ENCODE results near the gene TTN. TPM values are rescaled to one million over a fixed set of nuclear protein-coding genes. Genes with fewer than 3 reads are reported as not detected.

TTN gene
- total RNA-seq, 1 donor from 2014 or later: 0.50 TPM

- Histone ChIP-seq H3K36me3 (ENCODE audit: insufficient read depth, low read length) (no peaks in the 10 kb centered on the region), H3K27ac (ENCODE audit: low read depth, low read length) (no peak overlapping the region), H3K4me3 (ENCODE audit: insufficient read depth, low read depth, low read length) (no peak overlapping the region), H3K9ac (ENCODE audit: low read length) (no peak overlapping the region), H3K9me3 (ENCODE audit: insufficient read depth, low read depth, low read length) (no peaks in the 10 kb centered on the region), H3K4me1 (ENCODE audit: insufficient read depth, low read length) (no peaks in the 10 kb centered on the region), H3K79me2 (ENCODE audit: insufficient read depth, low read length) (no peaks in the 10 kb centered on the region), H2AFZ (ENCODE audit: low read depth, low read length) (no peak overlapping the region), H3K27me3 (ENCODE audit: insufficient read depth, low read length) (no peaks in the 10 kb centered on the region), H3K4me2 (ENCODE audit: low read length) (no peak overlapping the region), H4K20me1 (ENCODE audit: insufficient read depth, low read length) (no peaks in the 10 kb centered on the region)
- TF ChIP-seq, protein P1, sequence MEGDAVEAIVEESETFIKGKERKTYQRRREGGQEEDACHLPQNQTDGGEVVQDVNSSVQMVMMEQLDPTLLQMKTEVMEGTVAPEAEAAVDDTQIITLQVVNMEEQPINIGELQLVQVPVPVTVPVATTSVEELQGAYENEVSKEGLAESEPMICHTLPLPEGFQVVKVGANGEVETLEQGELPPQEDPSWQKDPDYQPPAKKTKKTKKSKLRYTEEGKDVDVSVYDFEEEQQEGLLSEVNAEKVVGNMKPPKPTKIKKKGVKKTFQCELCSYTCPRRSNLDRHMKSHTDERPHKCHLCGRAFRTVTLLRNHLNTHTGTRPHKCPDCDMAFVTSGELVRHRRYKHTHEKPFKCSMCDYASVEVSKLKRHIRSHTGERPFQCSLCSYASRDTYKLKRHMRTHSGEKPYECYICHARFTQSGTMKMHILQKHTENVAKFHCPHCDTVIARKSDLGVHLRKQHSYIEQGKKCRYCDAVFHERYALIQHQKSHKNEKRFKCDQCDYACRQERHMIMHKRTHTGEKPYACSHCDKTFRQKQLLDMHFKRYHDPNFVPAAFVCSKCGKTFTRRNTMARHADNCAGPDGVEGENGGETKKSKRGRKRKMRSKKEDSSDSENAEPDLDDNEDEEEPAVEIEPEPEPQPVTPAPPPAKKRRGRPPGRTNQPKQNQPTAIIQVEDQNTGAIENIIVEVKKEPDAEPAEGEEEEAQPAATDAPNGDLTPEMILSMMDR (IDR thresholded peaks at IDR 0.05; ENCODE audit: insufficient read depth, low read depth, low read length): no peak
- TF ChIP-seq EZH2 (IDR thresholded peaks at IDR 0.05; ENCODE audit: insufficient read depth, low read length): no peak
- FAIRE-seq (no peak), DNase-seq (ENCODE audit: low read depth) (no peak)
- no peak overlapping the region for H3K4me3 Mint-ChIP-seq (ENCODE audit: unreplicated experiment)
- H3K36me3 Mint-ChIP-seq (ENCODE audit: low read depth, unreplicated experiment): no peaks in the 10 kb centered on the region
- H3K27me3 Mint-ChIP-seq (ENCODE audit: low read depth, unreplicated experiment): no peaks in the 10 kb centered on the region
- H3K9me3 Mint-ChIP-seq (ENCODE audit: unreplicated experiment): no peaks in the 10 kb centered on the region
- H3K4me1 Mint-ChIP-seq (ENCODE audit: low read depth, unreplicated experiment): peaks cover 5% of the 10 kb centered on the region
- H3K27ac Mint-ChIP-seq (ENCODE audit: unreplicated experiment): no peak overlapping the region
Measured at GRCh38 chr2:178629463-178629862, 177.8 kb downstream of the TTN start.

DNA sequence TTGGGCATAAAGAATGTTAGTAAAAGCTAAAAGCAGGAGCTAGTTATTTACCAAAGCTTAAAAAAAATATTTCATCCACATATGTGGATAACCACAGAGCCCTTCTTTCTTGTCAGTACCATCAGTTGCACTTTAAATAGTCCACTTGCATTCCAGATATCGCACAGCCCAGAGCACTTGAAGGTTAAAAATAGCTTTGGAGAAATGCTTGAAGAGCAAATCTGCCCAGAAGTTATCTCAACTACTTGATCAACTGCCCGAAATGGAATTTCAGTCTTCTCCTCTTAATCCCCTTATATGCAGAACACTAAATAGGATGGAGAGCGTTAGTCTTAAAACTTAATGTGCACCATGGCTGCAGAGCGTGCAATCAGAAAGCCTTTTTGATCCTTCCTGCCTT lies 178.6 kb downstream of the TTN start:
- H3K79me2 ChIP-seq (ENCODE audit: insufficient read depth, low read length): no peaks in the 10 kb centered on the region
- Mint-ChIP-seq H3K27ac (ENCODE audit: unreplicated experiment) (no peak overlapping the region), H3K4me1 (ENCODE audit: low read depth, unreplicated experiment) (peaks cover 5% of the 10 kb centered on the region), H3K9me3 (ENCODE audit: unreplicated experiment) (no peaks in the 10 kb centered on the region), H3K27me3 (ENCODE audit: low read depth, unreplicated experiment) (no peaks in the 10 kb centered on the region), H3K4me3 (ENCODE audit: unreplicated experiment) (no peak overlapping the region), H3K36me3 (ENCODE audit: low read depth, unreplicated experiment) (no peaks in the 10 kb centered on the region)
- no peak overlapping the region for H2AFZ ChIP-seq (ENCODE audit: low read depth, low read length)
- H4K20me1 ChIP-seq (ENCODE audit: insufficient read depth, low read length): no peaks in the 10 kb centered on the region
- no peaks in the 10 kb centered on the region for H3K36me3 ChIP-seq (ENCODE audit: insufficient read depth, low read length)
- peak; percentile 41 for DNase-seq (ENCODE audit: low read depth)
- no peak overlapping the region for H3K4me3 ChIP-seq (ENCODE audit: insufficient read depth, low read depth, low read length)
- H3K4me2 ChIP-seq (ENCODE audit: low read length): no peak overlapping the region
- no peak overlapping the region for H3K27ac ChIP-seq (ENCODE audit: low read depth, low read length)
- H3K9me3 ChIP-seq (ENCODE audit: insufficient read depth, low read depth, low read length): no peaks in the 10 kb centered on the region
- H3K27me3 ChIP-seq (ENCODE audit: insufficient read depth, low read length): no peaks in the 10 kb centered on the region
- TF ChIP-seq, protein P1 (IDR thresholded peaks at IDR 0.05; ENCODE audit: insufficient read depth, low read depth, low read length): no peak
- no peak for TF ChIP-seq EZH2 (IDR thresholded peaks at IDR 0.05; ENCODE audit: insufficient read depth, low read length)
- no peak overlapping the region for H3K9ac ChIP-seq (ENCODE audit: low read length)
- peak; percentile 43 for FAIRE-seq
- no peaks in the 10 kb centered on the region for H3K4me1 ChIP-seq (ENCODE audit: insufficient read depth, low read length)

DNA sequence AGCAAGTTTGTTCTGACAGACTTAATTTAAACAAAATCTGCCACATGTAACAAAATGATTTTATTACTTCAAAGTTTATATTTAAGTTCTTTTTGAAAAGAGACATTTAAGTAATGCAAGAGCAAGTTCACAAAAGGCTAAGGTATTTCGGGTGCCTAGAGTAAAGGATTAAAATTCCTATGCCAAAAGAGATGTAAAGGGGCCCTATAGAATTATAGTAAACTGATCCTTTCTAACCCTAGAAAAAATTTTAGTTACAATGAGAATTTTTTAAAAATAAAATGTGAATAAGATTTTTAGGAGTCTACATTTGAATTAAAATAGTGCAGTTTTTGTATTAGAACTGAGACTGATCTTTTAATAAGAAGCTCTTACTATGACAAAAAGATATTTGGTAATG lies 179.8 kb downstream of the TTN start:
- no peak overlapping the region for H3K27ac ChIP-seq (ENCODE audit: low read depth, low read length)
- DNase-seq (ENCODE audit: low read depth) (no peak), FAIRE-seq (no peak)
- H3K4me1 ChIP-seq (ENCODE audit: insufficient read depth, low read length): no peaks in the 10 kb centered on the region
- no peak overlapping the region for H2AFZ ChIP-seq (ENCODE audit: low read depth, low read length)
- no peak overlapping the region for H3K4me3 ChIP-seq (ENCODE audit: insufficient read depth, low read depth, low read length)
- no peak overlapping the region for H3K4me2 ChIP-seq (ENCODE audit: low read length)
- Mint-ChIP-seq H3K27me3 (ENCODE audit: low read depth, unreplicated experiment) (no peaks in the 10 kb centered on the region), H3K9me3 (ENCODE audit: unreplicated experiment) (no peaks in the 10 kb centered on the region), H3K27ac (ENCODE audit: unreplicated experiment) (no peak overlapping the region), H3K4me1 (ENCODE audit: low read depth, unreplicated experiment) (peaks cover 5% of the 10 kb centered on the region), H3K4me3 (ENCODE audit: unreplicated experiment) (no peak overlapping the region), H3K36me3 (ENCODE audit: low read depth, unreplicated experiment) (no peaks in the 10 kb centered on the region)
- no peaks in the 10 kb centered on the region for H3K79me2 ChIP-seq (ENCODE audit: insufficient read depth, low read length)
- H3K27me3 ChIP-seq (ENCODE audit: insufficient read depth, low read length): no peaks in the 10 kb centered on the region
- TF ChIP-seq, protein P1 (IDR thresholded peaks at IDR 0.05; ENCODE audit: insufficient read depth, low read depth, low read length): no peak
- TF ChIP-seq EZH2 (IDR thresholded peaks at IDR 0.05; ENCODE audit: insufficient read depth, low read length): no peak
- H3K36me3 ChIP-seq (ENCODE audit: insufficient read depth, low read length): no peaks in the 10 kb centered on the region
- H4K20me1 ChIP-seq (ENCODE audit: insufficient read depth, low read length): no peaks in the 10 kb centered on the region
- no peak overlapping the region for H3K9ac ChIP-seq (ENCODE audit: low read length)
- no peaks in the 10 kb centered on the region for H3K9me3 ChIP-seq (ENCODE audit: insufficient read depth, low read depth, low read length)
